HG02759 (cell line): ENCODE results near the gene UGT2B10.
"Not testable (repeated sequence)": the region's sequence is repeated elsewhere in the genome, so short reads cannot be mapped to it uniquely, and the experiment has no call there.

Experiments used
- ATAC-seq: cut with Tn5 transposase; IDR thresholded peaks from one replicate; pipeline ENCODE4 v1.9.1; 2021; ENCODE audit warnings: mild to moderate bottlenecking, moderate library complexity; ENCODE audit not compliant: unreplicated experiment

Gene UGT2B10

GRCh38 chr4:68815617-68816409 lies at the start of gene UGT2B10:
TSS of gene UGT2B10 (plus strand) at chr4:68815994. CDS start at chr4:68816020, 26 bp downstream.
- not testable (repeated sequence) for ATAC-seq

GRCh38 chr4:68771836-68772235 lies 44.0 kb upstream of the UGT2B10 start:
- ATAC-seq: not testable (repeated sequence)

- no peak for ATAC-seq
Measured at GRCh38 chr4:68773699-68774098, 42.1 kb upstream of the UGT2B10 start.

- no peak for ATAC-seq
Measured at GRCh38 chr4:68780232-68780631, 35.6 kb upstream of the UGT2B10 start.

GRCh38 chr4:68797048-68797447 lies 18.7 kb upstream of the UGT2B10 start:
- ATAC-seq: no peak

GRCh38 chr4:68797618-68798017 lies 18.2 kb upstream of the UGT2B10 start:
- ATAC-seq: no peak

- no peak for ATAC-seq
Measured at GRCh38 chr4:68803013-68803412, 12.8 kb upstream of the UGT2B10 start.

- no peak for ATAC-seq
Measured at GRCh38 chr4:68808060-68808459, 7.7 kb upstream of the UGT2B10 start.

- ATAC-seq: no peak
Measured at GRCh38 chr4:68810919-68811318, 4.9 kb upstream of the UGT2B10 start.

GRCh38 chr4:68816410-68817265 lies 844 bp downstream of the UGT2B10 start:
- not testable (repeated sequence) for ATAC-seq

GRCh38 chr4:68817386-68817785 lies 1.6 kb downstream of the UGT2B10 start:
- no peak for ATAC-seq

GRCh38 chr4:68818030-68818462 lies 2.3 kb downstream of the UGT2B10 start:
- ATAC-seq: not testable (repeated sequence)

- ATAC-seq: no peak
Measured at GRCh38 chr4:68831642-68832041, 15.8 kb downstream of the UGT2B10 start.

GRCh38 chr4:68850293-68850692 lies 34.5 kb downstream of the UGT2B10 start:
- ATAC-seq: no peak

- ATAC-seq: no peak
Measured at GRCh38 chr4:68855771-68856170, 40.0 kb downstream of the UGT2B10 start.

- ATAC-seq: no peak
Measured at GRCh38 chr4:68858039-68858438, 42.2 kb downstream of the UGT2B10 start.

GRCh38 chr4:68859655-68860054 lies 43.9 kb downstream of the UGT2B10 start:
- ATAC-seq: no peak

GRCh38 chr4:68861057-68861456 lies 45.3 kb downstream of the UGT2B10 start:
- ATAC-seq: no peak

GRCh38 chr4:68864438-68865187 lies 48.8 kb downstream of the UGT2B10 start:
- no peak for ATAC-seq

- no peak for ATAC-seq
Measured at GRCh38 chr4:68865188-68865638, 49.4 kb downstream of the UGT2B10 start.

GRCh38 chr4:68865760-68866159 lies 50.0 kb downstream of the UGT2B10 start:
- no peak for ATAC-seq
